Right atrium auricular region (tissue), 2 donors: ENCODE results near the gene SIX6. TPM values are rescaled to one million over a fixed set of nuclear protein-coding genes. Genes with fewer than 3 reads are reported as not detected.

ENCODE experiments used
- DNase-seq: peaks from one replicate; pipeline ENCODE4 v3.0.0-alpha.2; 2019; ENCODE audit warnings: low spot score
- H3K27ac ChIP-seq, 2 donors: fragments of 200-600 bp; sonication (generic); 1 replicate in 1 of 2; 2 replicates in 1 of 2; pipeline ENCODE4 v1.5.1; 2016 to 2019
- H3K27me3 ChIP-seq, 2 donors: fragments of 200-600 bp; sonication (generic); one replicate each; pipeline versions ENCODE4 v1.5.1 to v1.6.0; 2017 to 2019
- H3K36me3 ChIP-seq: fragments of 200-600 bp; sonication (generic); one replicate; pipeline ENCODE4 v1.5.1; 2016
- H3K4me1 ChIP-seq, 2 donors: fragments of 200-600 bp; sonication (generic); one replicate each; pipeline versions ENCODE4 v1.5.1 to v1.6.0; 2017 to 2019
- H3K4me3 ChIP-seq, 2 donors: fragments of 200-600 bp; sonication (generic); 1 replicate in 1 of 2; 2 replicates in 1 of 2; pipeline ENCODE4 v1.5.1; 2017 to 2019; ENCODE audit warnings: mild to moderate bottlenecking in 1 of 2, moderate library complexity in 1 of 2
- H3K9me3 ChIP-seq, 2 donors: fragments of 200-600 bp; sonication (generic); one replicate each; pipeline ENCODE4 v1.5.1; 2019
- CTCF ChIP-seq, 2 donors: fragments of 200-600 bp; sonication (generic); IDR thresholded peaks; one replicate each; pipeline ENCODE4 v1.5.1; 2019; ENCODE audit warnings: antibody characterized with exemption in 2 of 2
- total RNA-seq, 2 donors: library from RNA; depleted of rRNA; stranded (reverse); fragments of >200 nt; gene quantifications; one replicate each; pipeline ENCODE4 v1.1.0, GENCODE V29; 2016

SIX6 gene
- total RNA-seq, 2 donors from 2014 or later, result not detected

- H3K27me3 ChIP-seq, result peaks cover 14 to 45% of the 10 kb centered on the region in 2 donors
- H3K4me3 ChIP-seq, result peak overlapping the region in 1 of 2 donors; percentile 42
- peaks cover 0 to 9% of the 10 kb centered on the region in 2 donors for H3K9me3 ChIP-seq
- DNase-seq, result no peak
- TF ChIP-seq CTCF (IDR thresholded peaks at IDR 0.05), result no peak
- no peaks in the 10 kb centered on the region for H3K36me3 ChIP-seq
- no peak overlapping the region for H3K27ac ChIP-seq
- H3K4me1 ChIP-seq, result peaks cover 0 to 22% of the 10 kb centered on the region in 2 donors
Observed at GRCh38 chr14:60515511-60516289, 6.8 kb downstream of the SIX6 start.

DNA sequence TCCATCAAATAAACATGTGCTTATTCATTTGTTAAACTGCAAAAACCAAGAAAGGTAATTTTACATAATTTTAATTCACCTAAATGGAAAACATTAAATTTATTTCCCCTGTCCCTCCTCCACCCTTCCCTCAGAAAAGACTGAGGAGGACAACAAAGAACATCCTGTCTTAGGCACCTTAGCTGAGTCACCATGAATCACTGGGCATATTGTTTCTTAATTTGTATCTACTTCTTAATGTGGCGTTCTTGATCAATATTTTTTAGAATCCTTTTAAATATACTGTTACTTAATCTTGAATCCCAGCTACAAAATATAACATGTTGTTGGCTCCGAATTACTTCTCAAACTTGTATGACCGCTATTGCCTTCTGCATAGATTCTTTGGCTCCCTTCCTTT lies 23.5 kb downstream of the SIX6 start:
- H3K4me3 ChIP-seq, result no peak overlapping the region
- no peak for TF ChIP-seq CTCF (IDR thresholded peaks at IDR 0.05)
- H3K27me3 ChIP-seq, result no peaks in the 10 kb centered on the region
- no peak overlapping the region for H3K27ac ChIP-seq
- no peaks in the 10 kb centered on the region for H3K36me3 ChIP-seq
- no peak for DNase-seq
- H3K4me1 ChIP-seq, result no peaks in the 10 kb centered on the region
- peaks cover 0 to 2% of the 10 kb centered on the region in 2 donors for H3K9me3 ChIP-seq

DNA sequence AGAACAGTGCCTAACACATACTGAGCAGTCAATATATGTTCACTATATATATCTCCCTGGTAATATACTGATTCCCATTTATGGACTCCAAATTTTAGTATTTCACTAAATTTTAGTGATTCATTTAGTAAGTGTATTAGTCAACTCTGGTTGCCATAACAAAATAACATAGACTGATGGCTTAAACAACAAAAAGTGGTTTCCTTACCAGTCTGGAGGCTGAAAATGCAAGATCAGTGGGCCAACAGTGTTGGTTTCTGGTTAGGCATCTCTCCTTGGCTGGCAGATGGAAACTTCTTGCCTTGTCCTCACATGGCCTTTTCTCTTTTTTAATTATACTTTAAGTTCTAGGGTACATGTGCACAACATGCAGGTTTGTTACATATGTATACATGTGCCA lies 28.7 kb downstream of the SIX6 start:
- no peak overlapping the region for H3K4me3 ChIP-seq
- no peaks in the 10 kb centered on the region for H3K27me3 ChIP-seq
- no peaks in the 10 kb centered on the region for H3K4me1 ChIP-seq
- DNase-seq, result no peak
- no peaks in the 10 kb centered on the region for H3K36me3 ChIP-seq
- peaks cover 0 to 23% of the 10 kb centered on the region in 2 donors for H3K9me3 ChIP-seq
- no peak overlapping the region for H3K27ac ChIP-seq
- no peak for TF ChIP-seq CTCF (IDR thresholded peaks at IDR 0.05)

GRCh38 chr14:60544659-60545058 lies 35.7 kb downstream of the SIX6 start:
- Histone ChIP-seq H3K27ac (no peak overlapping the region), H3K4me1 (no peaks in the 10 kb centered on the region), H3K27me3 (no peaks in the 10 kb centered on the region), H3K9me3 (peaks cover 0 to 32% of the 10 kb centered on the region in 2 donors), H3K4me3 (no peak overlapping the region), H3K36me3 (no peaks in the 10 kb centered on the region)
- no peak for DNase-seq
- no peak for TF ChIP-seq CTCF (IDR thresholded peaks at IDR 0.05)

DNA sequence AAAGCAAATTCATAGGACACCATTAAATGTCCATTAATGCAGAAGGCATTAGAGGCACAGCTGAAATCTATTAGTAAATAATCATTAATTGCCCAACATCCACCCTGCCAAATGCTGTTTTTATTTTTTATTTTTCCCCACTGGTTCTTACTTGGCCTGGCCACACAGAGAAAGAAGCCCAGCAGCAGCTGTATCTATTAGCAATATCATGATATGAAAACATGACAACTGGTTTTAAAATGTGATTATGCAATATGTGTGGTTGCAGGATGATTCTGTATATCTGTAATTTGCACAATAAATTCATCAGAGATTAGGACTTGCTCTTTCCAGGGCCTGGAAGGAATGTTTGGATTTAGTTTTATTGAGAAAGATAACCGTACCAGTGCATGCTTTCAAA lies 44.9 kb downstream of the SIX6 start:
- TF ChIP-seq CTCF (IDR thresholded peaks at IDR 0.05), result no peak
- Histone ChIP-seq H3K27me3 (no peaks in the 10 kb centered on the region), H3K36me3 (no peaks in the 10 kb centered on the region), H3K4me3 (no peak overlapping the region), H3K9me3 (no peaks in the 10 kb centered on the region), H3K4me1 (no peaks in the 10 kb centered on the region), H3K27ac (no peak overlapping the region)
- DNase-seq, result no peak
